ENCODE measurements around the gene OPN1LW.

DNA sequence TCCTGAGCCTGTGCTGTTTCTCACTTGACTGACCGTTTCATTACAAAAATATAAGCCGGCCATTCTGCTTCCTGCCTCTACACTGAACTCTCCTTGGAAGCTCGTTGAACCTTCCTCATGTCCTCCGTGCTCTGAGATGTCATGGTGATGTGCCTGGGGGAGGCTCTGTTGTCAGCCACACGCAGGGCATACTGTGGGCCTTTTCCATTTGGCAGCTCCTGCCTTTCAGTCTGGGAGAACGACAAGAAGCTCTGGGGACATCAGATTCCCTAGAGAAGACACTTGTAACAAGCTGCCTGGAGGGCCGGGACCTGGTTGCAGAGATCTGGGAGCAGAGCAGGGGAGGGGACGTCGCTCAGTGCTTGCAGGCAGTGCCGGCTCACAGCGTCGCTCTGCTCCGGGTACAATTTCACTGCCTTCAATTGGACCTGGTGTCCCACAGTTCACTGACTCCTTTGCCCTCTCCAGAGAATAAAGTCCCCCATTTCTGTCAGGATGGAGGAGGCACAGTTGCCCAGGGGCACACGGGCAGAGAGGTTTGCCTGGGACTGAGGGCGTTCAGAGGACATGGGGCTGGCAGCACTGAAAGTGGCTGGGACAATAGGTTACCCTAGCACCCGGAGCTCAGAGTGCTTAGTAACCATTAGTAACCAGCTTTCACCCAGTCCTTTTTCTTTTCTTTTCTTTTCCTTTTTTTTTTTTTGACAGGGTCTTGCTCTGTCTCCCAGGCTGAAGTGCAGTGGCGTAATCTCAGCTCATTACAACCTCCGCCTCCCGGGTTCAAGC lies 27.4 kb upstream of the OPN1LW start:
- TF ChIP-seq, protein P1, sequence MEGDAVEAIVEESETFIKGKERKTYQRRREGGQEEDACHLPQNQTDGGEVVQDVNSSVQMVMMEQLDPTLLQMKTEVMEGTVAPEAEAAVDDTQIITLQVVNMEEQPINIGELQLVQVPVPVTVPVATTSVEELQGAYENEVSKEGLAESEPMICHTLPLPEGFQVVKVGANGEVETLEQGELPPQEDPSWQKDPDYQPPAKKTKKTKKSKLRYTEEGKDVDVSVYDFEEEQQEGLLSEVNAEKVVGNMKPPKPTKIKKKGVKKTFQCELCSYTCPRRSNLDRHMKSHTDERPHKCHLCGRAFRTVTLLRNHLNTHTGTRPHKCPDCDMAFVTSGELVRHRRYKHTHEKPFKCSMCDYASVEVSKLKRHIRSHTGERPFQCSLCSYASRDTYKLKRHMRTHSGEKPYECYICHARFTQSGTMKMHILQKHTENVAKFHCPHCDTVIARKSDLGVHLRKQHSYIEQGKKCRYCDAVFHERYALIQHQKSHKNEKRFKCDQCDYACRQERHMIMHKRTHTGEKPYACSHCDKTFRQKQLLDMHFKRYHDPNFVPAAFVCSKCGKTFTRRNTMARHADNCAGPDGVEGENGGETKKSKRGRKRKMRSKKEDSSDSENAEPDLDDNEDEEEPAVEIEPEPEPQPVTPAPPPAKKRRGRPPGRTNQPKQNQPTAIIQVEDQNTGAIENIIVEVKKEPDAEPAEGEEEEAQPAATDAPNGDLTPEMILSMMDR (IDR thresholded peaks at IDR 0.05): no peak
- no peak for TF ChIP-seq POLR2AphosphoS5 (IDR thresholded peaks at IDR 0.05)

Measured in sigmoid colon (tissue), 4 donors.